Measurements from ENCODE around the gene EIF3D. TPM values are rescaled to one million over a fixed set of nuclear protein-coding genes. Genes with fewer than 3 reads are reported as not detected.

Gene EIF3D
- total RNA-seq, 1 experiment from 2014 or later: 151 TPM

DNA sequence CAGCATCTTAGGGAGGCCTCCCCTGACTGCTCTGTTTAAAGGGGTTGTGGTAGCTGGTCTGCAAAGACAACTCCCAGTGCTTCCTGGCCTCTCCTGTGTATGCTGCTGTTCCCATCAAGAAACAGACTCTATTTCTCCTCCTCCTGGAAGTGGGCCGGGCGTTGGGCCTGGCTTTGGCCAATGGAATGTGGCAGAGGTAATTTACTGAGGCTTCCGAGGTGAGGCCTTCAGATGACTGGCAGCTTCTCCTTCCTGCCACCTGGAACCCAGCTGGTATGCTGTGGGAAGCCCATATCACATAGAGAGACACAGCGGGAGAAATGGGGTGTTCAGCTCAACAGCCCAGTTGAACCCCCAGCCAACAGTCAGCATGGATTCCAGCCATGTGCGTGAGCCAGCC lies 25.1 kb upstream of the EIF3D start:
- no peaks in the 10 kb centered on the region for H3K27me3 ChIP-seq (ENCODE audit: control insufficient read depth, insufficient read depth, low read length)
- H3K4me1 ChIP-seq (ENCODE audit: control insufficient read depth, insufficient read depth, low read length): peaks cover 3% of the 10 kb centered on the region; the same call in 1 of the 2 replicates
- TF ChIP-seq SIN3A (IDR thresholded peaks at IDR 0.05; ENCODE audit: borderline replicate concordance, insufficient read depth, low read depth, low read length): no peak
- no peak for TF ChIP-seq POLR2AphosphoS5 (IDR thresholded peaks at IDR 0.05; ENCODE audit: low read depth, low read length)
- TF ChIP-seq, protein P1, sequence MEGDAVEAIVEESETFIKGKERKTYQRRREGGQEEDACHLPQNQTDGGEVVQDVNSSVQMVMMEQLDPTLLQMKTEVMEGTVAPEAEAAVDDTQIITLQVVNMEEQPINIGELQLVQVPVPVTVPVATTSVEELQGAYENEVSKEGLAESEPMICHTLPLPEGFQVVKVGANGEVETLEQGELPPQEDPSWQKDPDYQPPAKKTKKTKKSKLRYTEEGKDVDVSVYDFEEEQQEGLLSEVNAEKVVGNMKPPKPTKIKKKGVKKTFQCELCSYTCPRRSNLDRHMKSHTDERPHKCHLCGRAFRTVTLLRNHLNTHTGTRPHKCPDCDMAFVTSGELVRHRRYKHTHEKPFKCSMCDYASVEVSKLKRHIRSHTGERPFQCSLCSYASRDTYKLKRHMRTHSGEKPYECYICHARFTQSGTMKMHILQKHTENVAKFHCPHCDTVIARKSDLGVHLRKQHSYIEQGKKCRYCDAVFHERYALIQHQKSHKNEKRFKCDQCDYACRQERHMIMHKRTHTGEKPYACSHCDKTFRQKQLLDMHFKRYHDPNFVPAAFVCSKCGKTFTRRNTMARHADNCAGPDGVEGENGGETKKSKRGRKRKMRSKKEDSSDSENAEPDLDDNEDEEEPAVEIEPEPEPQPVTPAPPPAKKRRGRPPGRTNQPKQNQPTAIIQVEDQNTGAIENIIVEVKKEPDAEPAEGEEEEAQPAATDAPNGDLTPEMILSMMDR (IDR thresholded peaks at IDR 0.05): no peak
- ATAC-seq: no peak
- H3K27ac ChIP-seq (ENCODE audit: low read length): no peak overlapping the region
- CTCF ChIA-PET: no interaction called here
- no peaks in the 10 kb centered on the region for H3K36me3 ChIP-seq (ENCODE audit: control insufficient read depth, insufficient read depth, low read length)
- POLR2A ChIA-PET: no interaction called here
- H3K9me3 ChIP-seq (ENCODE audit: control insufficient read depth, insufficient read depth, low read depth, low read length): no peaks in the 10 kb centered on the region
- H3K4me3 ChIP-seq (ENCODE audit: low read depth in 2 of 2, low read length in 2 of 2): no peak overlapping the region
- intact Hi-C loops (cut with micrococcal nuclease; ENCODE audit: unreplicated experiment) (no loop called here), in situ Hi-C loops (cut with HindIII; ENCODE audit: low pct_unique_long_range_greater_than_20kb, low sequenced_read_pairs) (no loop called here)
- DNase-seq (ENCODE audit: low read depth, low spot score): no peak
- no TSS peak for BruUV-seq (replicated peaks)

DNA sequence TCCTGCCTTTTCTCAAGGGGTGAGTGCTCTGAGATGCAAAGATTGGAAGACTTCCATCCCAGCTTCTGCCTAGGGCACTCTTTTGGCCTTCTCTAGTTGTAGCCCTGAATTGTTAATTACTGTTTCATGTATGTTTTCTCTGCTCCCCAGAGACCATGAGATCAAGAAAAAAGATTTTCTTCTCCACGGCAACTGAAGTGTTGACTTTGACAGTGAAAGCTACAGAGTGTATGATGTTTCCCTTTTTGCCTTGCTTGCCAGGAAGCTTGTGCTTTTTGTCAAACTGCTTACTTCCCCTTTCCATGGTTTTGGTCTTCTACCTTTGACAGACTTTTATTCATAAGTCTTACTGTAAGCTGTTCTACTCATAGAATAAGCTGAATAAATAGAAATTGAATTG lies 23.3 kb upstream of the EIF3D start:
- DNase-seq (ENCODE audit: low read depth, low spot score) (no peak), ATAC-seq (no peak)
- CTCF ChIA-PET: no interaction called here
- in situ Hi-C loops (cut with HindIII; ENCODE audit: low pct_unique_long_range_greater_than_20kb, low sequenced_read_pairs) (no loop called here), intact Hi-C loops (cut with micrococcal nuclease; ENCODE audit: unreplicated experiment) (no loop called here)
- TF ChIP-seq TCF7L2 (IDR thresholded peaks at IDR 0.05; ENCODE audit: low read depth, low read length) (no peak), SIN3A (IDR thresholded peaks at IDR 0.05; ENCODE audit: borderline replicate concordance, insufficient read depth, low read depth, low read length) (no peak), POLR2AphosphoS5 (IDR thresholded peaks at IDR 0.05; ENCODE audit: low read depth, low read length) (no peak)
- TF ChIP-seq, protein P2, sequence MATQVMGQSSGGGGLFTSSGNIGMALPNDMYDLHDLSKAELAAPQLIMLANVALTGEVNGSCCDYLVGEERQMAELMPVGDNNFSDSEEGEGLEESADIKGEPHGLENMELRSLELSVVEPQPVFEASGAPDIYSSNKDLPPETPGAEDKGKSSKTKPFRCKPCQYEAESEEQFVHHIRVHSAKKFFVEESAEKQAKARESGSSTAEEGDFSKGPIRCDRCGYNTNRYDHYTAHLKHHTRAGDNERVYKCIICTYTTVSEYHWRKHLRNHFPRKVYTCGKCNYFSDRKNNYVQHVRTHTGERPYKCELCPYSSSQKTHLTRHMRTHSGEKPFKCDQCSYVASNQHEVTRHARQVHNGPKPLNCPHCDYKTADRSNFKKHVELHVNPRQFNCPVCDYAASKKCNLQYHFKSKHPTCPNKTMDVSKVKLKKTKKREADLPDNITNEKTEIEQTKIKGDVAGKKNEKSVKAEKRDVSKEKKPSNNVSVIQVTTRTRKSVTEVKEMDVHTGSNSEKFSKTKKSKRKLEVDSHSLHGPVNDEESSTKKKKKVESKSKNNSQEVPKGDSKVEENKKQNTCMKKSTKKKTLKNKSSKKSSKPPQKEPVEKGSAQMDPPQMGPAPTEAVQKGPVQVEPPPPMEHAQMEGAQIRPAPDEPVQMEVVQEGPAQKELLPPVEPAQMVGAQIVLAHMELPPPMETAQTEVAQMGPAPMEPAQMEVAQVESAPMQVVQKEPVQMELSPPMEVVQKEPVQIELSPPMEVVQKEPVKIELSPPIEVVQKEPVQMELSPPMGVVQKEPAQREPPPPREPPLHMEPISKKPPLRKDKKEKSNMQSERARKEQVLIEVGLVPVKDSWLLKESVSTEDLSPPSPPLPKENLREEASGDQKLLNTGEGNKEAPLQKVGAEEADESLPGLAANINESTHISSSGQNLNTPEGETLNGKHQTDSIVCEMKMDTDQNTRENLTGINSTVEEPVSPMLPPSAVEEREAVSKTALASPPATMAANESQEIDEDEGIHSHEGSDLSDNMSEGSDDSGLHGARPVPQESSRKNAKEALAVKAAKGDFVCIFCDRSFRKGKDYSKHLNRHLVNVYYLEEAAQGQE (IDR thresholded peaks at IDR 0.05; ENCODE audit: insufficient read depth in 1 of 2, low read depth in 2 of 2, low read length in 1 of 2): no peak
- TF ChIP-seq, protein P1 (IDR thresholded peaks at IDR 0.05): no peak
- H3K27ac ChIP-seq (ENCODE audit: low read length): no peak overlapping the region
- no peaks in the 10 kb centered on the region for H3K36me3 ChIP-seq (ENCODE audit: control insufficient read depth, insufficient read depth, low read length)
- no peak overlapping the region for H3K4me3 ChIP-seq (ENCODE audit: low read depth in 2 of 2, low read length in 2 of 2)
- H3K9me3 ChIP-seq (ENCODE audit: control insufficient read depth, insufficient read depth, low read depth, low read length): no peaks in the 10 kb centered on the region
- POLR2A ChIA-PET: no interaction called here
- H3K27me3 ChIP-seq (ENCODE audit: control insufficient read depth, insufficient read depth, low read length): no peaks in the 10 kb centered on the region
- BruUV-seq (replicated peaks): no TSS peak
- H3K4me1 ChIP-seq (ENCODE audit: control insufficient read depth, insufficient read depth, low read length): peaks cover 12% of the 10 kb centered on the region

Data from Panc1 (cell line).